ENCODE measurements around the gene FCHO1.

DNA sequence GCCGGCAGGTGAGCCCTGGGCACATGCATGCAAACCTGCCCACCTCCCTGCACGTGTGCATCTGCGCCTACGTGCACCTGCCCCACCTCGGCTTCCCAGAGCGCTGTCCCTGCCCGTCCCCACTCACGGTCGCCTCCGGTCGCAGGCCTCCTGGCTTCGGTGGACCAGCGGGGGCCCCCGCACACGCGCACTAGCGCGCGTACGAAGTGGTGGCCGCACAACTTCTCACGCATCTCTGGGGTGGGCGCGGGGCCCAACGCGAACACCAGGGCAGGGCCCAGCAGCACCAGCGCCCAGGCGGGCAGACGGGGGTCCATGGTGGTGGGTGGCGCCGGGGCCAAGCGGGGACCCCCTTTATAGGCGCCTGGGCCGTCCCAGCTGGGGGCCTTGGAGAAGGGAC, 69.9 kb downstream of the FCHO1 start, which contains the start of gene INSL3:
- TF ChIP-seq, protein P1, sequence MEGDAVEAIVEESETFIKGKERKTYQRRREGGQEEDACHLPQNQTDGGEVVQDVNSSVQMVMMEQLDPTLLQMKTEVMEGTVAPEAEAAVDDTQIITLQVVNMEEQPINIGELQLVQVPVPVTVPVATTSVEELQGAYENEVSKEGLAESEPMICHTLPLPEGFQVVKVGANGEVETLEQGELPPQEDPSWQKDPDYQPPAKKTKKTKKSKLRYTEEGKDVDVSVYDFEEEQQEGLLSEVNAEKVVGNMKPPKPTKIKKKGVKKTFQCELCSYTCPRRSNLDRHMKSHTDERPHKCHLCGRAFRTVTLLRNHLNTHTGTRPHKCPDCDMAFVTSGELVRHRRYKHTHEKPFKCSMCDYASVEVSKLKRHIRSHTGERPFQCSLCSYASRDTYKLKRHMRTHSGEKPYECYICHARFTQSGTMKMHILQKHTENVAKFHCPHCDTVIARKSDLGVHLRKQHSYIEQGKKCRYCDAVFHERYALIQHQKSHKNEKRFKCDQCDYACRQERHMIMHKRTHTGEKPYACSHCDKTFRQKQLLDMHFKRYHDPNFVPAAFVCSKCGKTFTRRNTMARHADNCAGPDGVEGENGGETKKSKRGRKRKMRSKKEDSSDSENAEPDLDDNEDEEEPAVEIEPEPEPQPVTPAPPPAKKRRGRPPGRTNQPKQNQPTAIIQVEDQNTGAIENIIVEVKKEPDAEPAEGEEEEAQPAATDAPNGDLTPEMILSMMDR (optimal IDR thresholded peaks at IDR 0.05 in 1 of 3, IDR thresholded peaks at IDR 0.05 in 1 of 3, conservative IDR thresholded peaks at IDR 0.05 in 1 of 3; ENCODE audit: extremely low read depth in 1 of 3, insufficient read depth in 2 of 3, low read length in 3 of 3): no peak
- TF ChIP-seq EZH2 (IDR thresholded peaks at IDR 0.05; ENCODE audit: low read length): no peak

Data from keratinocyte (primary cell).